K562 (cell line): ENCODE data around the gene DBNL. TPM values are rescaled to one million over a fixed set of nuclear protein-coding genes. Genes with fewer than 3 reads are reported as not detected.

ENCODE experiments used
- ATAC-seq: fragments of 200-7000 bp; cut with Tn5 transposase; 3 replicates; pipeline ENCODE4 v1.9.1; 2020; ENCODE audit warnings: moderate library complexity
- Bru-seq: library from RNA; stranded (reverse); fragments of 400-500 nt; gene quantifications from one replicate; lab custom pipeline; 2021; lab: Mats Ljungman, UMichigan
- BruChase-seq, 2 experiments: library from RNA; stranded (reverse); fragments of 400-500 nt; gene quantifications; one replicate each; lab custom pipeline; 2021; lab: Mats Ljungman, UMichigan
- BruUV-seq: library from RNA; stranded (reverse); fragments of 400-500 nt; replicated peaks from 2 replicates; lab custom pipeline; 2021; lab: Mats Ljungman, UMichigan
- CTCF ChIA-PET: fragments of 300-600 bp; formaldehyde crosslinking; extraction: SDS; loops from one replicate; lab custom pipeline; 2021; ENCODE audit warnings: low intra/inter-chr PET ratio; lab: Yijun Ruan, JAX
- POLR2A ChIA-PET: fragments of 300-600, 350-650 bp; sonication (Branson Sonifier 250); formaldehyde crosslinking; extraction: SDS; loops from one replicate; lab custom pipeline; 2021; ENCODE audit warnings: antibody characterized with exemption, inconsistent platforms; lab: Yijun Ruan, JAX
- DNase-seq, 4 experiments: peaks; one replicate each; pipeline versions ENCODE4 v3.0.0 to v3.0.0-alpha.2; 2011 to 2018; ENCODE audit warnings: low spot score in 3 of 4, mixed read lengths in 3 of 4; ENCODE audit errors: extremely low read depth in 1 of 4
- FAIRE-seq: peaks from 2 replicates; lab custom pipeline; 2011; peaks lifted over from hg19 to GRCh38; lab: Jason Lieb, UNC
- H2AFZ ChIP-seq: 2 replicates; pipeline ENCODE4 v1.6.0; 2011; ENCODE audit warnings: low read depth, low read length, control low read depth, inconsistent platforms
- H3K27ac ChIP-seq: fragments of 200-600 bp; 3 replicates; pipeline ENCODE4 v1.8.0; 2011; ENCODE audit warnings: low read depth, mild to moderate bottlenecking, control low read depth, inconsistent platforms, low read length, moderate library complexity, mixed read lengths; ENCODE audit errors: extremely low read depth
- H3K27me3 ChIP-seq, 2 experiments: fragments of 300-600 bp in 1 of 2; 2 replicates in 1 of 2; 3 replicates in 1 of 2; pipeline versions ENCODE4 v1.6.0 to v1.8.0; 2011; ENCODE audit warnings: inconsistent platforms in 2 of 2, low read length in 2 of 2, mild to moderate bottlenecking in 1 of 2, mixed read lengths in 1 of 2, moderate library complexity in 1 of 2; ENCODE audit not compliant: control insufficient read depth in 2 of 2, insufficient read depth in 2 of 2
- H3K36me3 ChIP-seq: fragments of 300-600 bp; 3 replicates; pipeline ENCODE4 v1.8.0; 2011; ENCODE audit warnings: mild to moderate bottlenecking, low read length, inconsistent platforms; ENCODE audit not compliant: control insufficient read depth, insufficient read depth
- H3K4me1 ChIP-seq, 2 experiments: fragments of 200-600 bp in 1 of 2; replicated peaks in 1 of 2; 2 replicates in 1 of 2; 3 replicates in 1 of 2; pipeline versions ENCODE4 v1.5.1 to v1.8.0; 2011; ENCODE audit warnings: inconsistent platforms in 2 of 2, low read length in 2 of 2, mild to moderate bottlenecking in 1 of 2, mixed read lengths in 1 of 2, moderate library complexity in 1 of 2; ENCODE audit not compliant: control insufficient read depth in 2 of 2, insufficient read depth in 2 of 2
- H3K4me2 ChIP-seq: 2 replicates; pipeline ENCODE4 v1.6.1; 2011; ENCODE audit warnings: low read length, control low read depth, inconsistent platforms, mixed read lengths; ENCODE audit not compliant: insufficient read depth
- H3K4me3 ChIP-seq: fragments of 200-600 bp; sonication (generic), shearing (Covaris generic); 2 replicates; pipeline ENCODE4 v1.5.1; 2016; ENCODE audit warnings: control low read depth, inconsistent platforms
- H3K79me2 ChIP-seq: fragments of 200-600 bp; 3 replicates; pipeline ENCODE4 v1.8.0; 2011; ENCODE audit warnings: low read length, inconsistent platforms; ENCODE audit not compliant: control insufficient read depth, insufficient read depth
- H3K9ac ChIP-seq, 2 experiments: 2 replicates each; pipeline versions ENCODE4 v1.6.0 to v1.6.1; 2011; ENCODE audit warnings: low read depth in 2 of 2, low read length in 2 of 2, control low read depth in 1 of 2, inconsistent platforms in 1 of 2, mild to moderate bottlenecking in 1 of 2, mixed read lengths in 1 of 2; ENCODE audit not compliant: insufficient read depth in 1 of 2
- H3K9me1 ChIP-seq: one replicate; pipeline ENCODE4 v1.6.0; 2011; ENCODE audit warnings: inconsistent platforms, mild to moderate bottlenecking, low read length, moderate library complexity; ENCODE audit not compliant: control insufficient read depth, insufficient read depth
- H3K9me3 ChIP-seq: replicated peaks from 2 replicates; pipeline ENCODE4 v1.5.1; 2011; ENCODE audit warnings: low read depth, low read length, inconsistent platforms; ENCODE audit not compliant: control insufficient read depth, insufficient read depth
- H4K20me1 ChIP-seq: replicated peaks from 2 replicates; pipeline ENCODE4 v1.6.1; 2011; ENCODE audit warnings: low read length, inconsistent platforms, mixed read lengths; ENCODE audit not compliant: control insufficient read depth, insufficient read depth
- DPF2 ChIP-seq: fragments of 450-650 bp; IDR thresholded peaks from 2 replicates; pipeline ENCODE4 v1.6.1; 2016
- EGR1 ChIP-seq: fragments of 450-650 bp; conservative IDR thresholded peaks from 2 replicates; pipeline ENCODE4 v1.6.1; 2017; ENCODE audit warnings: mild to moderate bottlenecking
- GMEB1 ChIP-seq: fragments of 250-450 bp; sonication (Bioruptor Pico); IDR thresholded peaks from 2 replicates; pipeline ENCODE4 v1.4.0; 2020; ENCODE audit warnings: mild to moderate bottlenecking
- OTX1 ChIP-seq: fragments of 450-650 bp; formaldehyde crosslinking; IDR thresholded peaks from 2 replicates; pipeline ENCODE4 v1.4.0; 2022; ENCODE audit warnings: mild to moderate bottlenecking
- PHB ChIP-seq: fragments of 250-450 bp; sonication (Bioruptor Pico); IDR thresholded peaks from 2 replicates; pipeline ENCODE4 v1.5.0; 2021
- PREB ChIP-seq: sonication (generic); formaldehyde crosslinking; IDR thresholded peaks from 2 replicates; pipeline ENCODE4 v1.8.1; 2023; ENCODE audit warnings: mild to moderate bottlenecking, missing genetic modification reagents
- SRSF1 ChIP-seq: fragments of 200-400 bp; formaldehyde crosslinking; IDR thresholded peaks from 2 replicates; pipeline ENCODE4 v1.6.1; 2017; ENCODE audit warnings: mild to moderate bottlenecking, low read depth, low read length, moderate library complexity
- SRSF9 ChIP-seq: fragments of 200-400 bp; formaldehyde crosslinking; IDR thresholded peaks from 2 replicates; pipeline ENCODE4 v1.6.1; 2017; ENCODE audit warnings: low read depth, low read length, borderline replicate concordance
- TCF7L2 ChIP-seq: fragments of 150-350 bp; IDR thresholded peaks from 2 replicates; pipeline ENCODE4 v1.6.1; 2016; ENCODE audit warnings: low read depth, mild to moderate bottlenecking, low read length, moderate library complexity
- ZFPM2 ChIP-seq: fragments of 250-450 bp; sonication (Bioruptor Pico); IDR thresholded peaks from 2 replicates; pipeline ENCODE4 v1.5.1; 2022; ENCODE audit warnings: mild to moderate bottlenecking
- ZNF449 ChIP-seq: fragments of 250-450 bp; sonication (Bioruptor Pico); IDR thresholded peaks from 2 replicates; pipeline ENCODE4 v1.8.0; 2022; ENCODE audit warnings: moderate library complexity, mild to moderate bottlenecking, inconsistent platforms
- WGBS: fragments of 100-300 bp; shearing (Covaris generic); methylation state at CpG from one replicate; pipeline ENCODE4 v1.1.6; 2016; ENCODE audit warnings: low coverage, mixed read lengths; ENCODE audit not compliant: insufficient coverage; ENCODE audit errors: missing lambda C conversion rate; 5-methylcytosine and 5-hydroxymethylcytosine counted together
- in situ Hi-C: fragments of 300-500 bp; cut with MboI; formaldehyde crosslinking; loops from 4 replicates; pipeline ENCODE4 v1.15.0; 2018; ENCODE audit warnings: inconsistent platforms, mixed read lengths
- intact Hi-C: fragments of 100-400 bp; cut with micrococcal nuclease; formaldehyde crosslinking; loops from 2 replicates; pipeline ENCODE4 v1.14.2; 2022
- long read RNA-seq, 3 experiments: library from polyadenylated mRNA in 2 of 3; library from RNA in 1 of 3; unstranded in 2 of 3; stranded (forward) in 1 of 3; transcript quantifications; one replicate each; pipeline ENCODE4 v2.0.0, GENCODE V29; 2019 to 2022
- polyA minus RNA-seq, 3 experiments: library from RNA; depleted of rRNA, polyadenylated mRNA; stranded (reverse); fragments of >200 nt; gene quantifications; 2 replicates each; pipeline ENCODE4 v1.2.3, GENCODE V29; 2011
- polyA plus RNA-seq, 8 experiments: library from polyadenylated mRNA; depleted of rRNA in 4 of 8; stranded (reverse) in 5 of 8; unstranded in 3 of 8; fragments of >200 nt; fragmentation: Nextera tagmentation in 2 of 8; fragmentation: Illumina TruSeq in 1 of 8; extraction: Ambion mirVana in 2 of 8; extraction: Trizol in 1 of 8; gene quantifications; 2 replicates each; pipeline versions ENCODE4 v1.2.1 to v1.2.3, GENCODE V29; 2011 to 2014; ENCODE audit warnings: inconsistent platforms in 1 of 8, missing spikeins in 1 of 8
- total RNA-seq, 7 experiments: library from RNA; depleted of rRNA in 6 of 7; stranded (reverse); fragments of >200 nt in 6 of 7; fragmentation: Illumina TruSeq in 2 of 7; extraction: Trizol in 2 of 7; gene quantifications; 2 replicates each; pipeline versions ENCODE4 v1.2.1 to v1.2.3, GENCODE V29; 2011 to 2021; ENCODE audit warnings: low replicate concordance in 1 of 7

Gene DBNL
- 42.0 and 115 TPM in 2 replicates for total RNA-seq (2011; cell fraction: chromatin; rRNA removed; ENCODE audit: low replicate concordance)
- 55.1 and 55.4 TPM in 2 replicates for total RNA-seq (2011; cell fraction: nucleolus; rRNA removed)
- 42.4 and 48.7 TPM in 2 replicates for total RNA-seq (2011; cell fraction: nucleoplasm; rRNA removed)
- total RNA-seq (2014; rRNA removed) (61.5 and 65.1 TPM in 2 replicates), total RNA-seq (2014; rRNA removed; fragmentation: Illumina TruSeq; extraction: Trizol) (17.5 and 21.2 TPM in 2 replicates), total RNA-seq (2015; rRNA removed; fragmentation: Illumina TruSeq; extraction: Trizol) (36.9 and 38.9 TPM in 2 replicates), total RNA-seq (2021) (51.5 and 57.7 TPM in 2 replicates), polyA plus RNA-seq (2011; rRNA removed) (32.4 and 35.0 TPM in 2 replicates), polyA plus RNA-seq (2014; fragmentation: Illumina TruSeq; extraction: Trizol) (52.1 and 58.2 TPM in 2 replicates), polyA plus RNA-seq (2014; fragmentation: Nextera tagmentation; extraction: Ambion mirVana) (1 to 10 TPM; 1.9 to 3.7 TPM), polyA plus RNA-seq (2014; rRNA removed) (47.6 and 53.0 TPM in 2 replicates), polyA minus RNA-seq (2011; rRNA and poly(A)+ RNA removed) (19.1 and 33.6 TPM in 2 replicates), Bru-seq, nascent RNA (percentile 83 among the genes with signal in this experiment), BruChase-seq, experiment 1, labeled RNA remaining after a 2-hour chase (percentile 69 among the genes with signal in this experiment), BruChase-seq, experiment 2, labeled RNA remaining after a 6-hour chase (percentile 61 among the genes with signal in this experiment)
- polyA plus RNA-seq (2011; cell fraction: cytosol; rRNA removed), result 41.3 and 70.1 TPM in 2 replicates
- 44.0 and 49.7 TPM in 2 replicates for polyA plus RNA-seq (2011; cell fraction: nucleus; rRNA removed)
- 47.8 and 50.1 TPM in 2 replicates for polyA plus RNA-seq (2012)
- polyA minus RNA-seq (2011; cell fraction: cytosol; rRNA and poly(A)+ RNA removed), result 20.9 and 23.1 TPM in 2 replicates
- 20.3 and 26.3 TPM in 2 replicates for polyA minus RNA-seq (2011; cell fraction: nucleus; rRNA and poly(A)+ RNA removed)
- long read RNA-seq, experiment 1, transcript DBNL-210 (13 exons, 1,808 nt), result major isoform, 106 of 215 reads
- long read RNA-seq, experiment 1, transcript DBNL-220 (13 exons, 2,117 nt), result minor isoform, 38 of 215 reads
- long read RNA-seq, experiment 1, partial matches to known transcripts, result 26 of 215 reads
- long read RNA-seq, experiment 1, other reads (novel, unspliced or antisense), result 39 of 215 reads
- long read RNA-seq, experiment 2, transcript DBNL-210 (13 exons, 1,808 nt), result major isoform, 26 of 88 reads
- long read RNA-seq, experiment 2, transcript DBNL-220 (13 exons, 2,117 nt), result minor isoform, 5 of 88 reads
- long read RNA-seq, experiment 2, partial matches to known transcripts, result 37 of 88 reads
- long read RNA-seq, experiment 2, other reads (novel, unspliced or antisense), result 17 of 88 reads
- long read RNA-seq, experiment 3, transcript DBNL-210 (13 exons, 1,808 nt), result major isoform, 39 of 78 reads
- long read RNA-seq, experiment 3, transcript DBNL-220 (13 exons, 2,117 nt), result minor isoform, 21 of 78 reads
- long read RNA-seq, experiment 3, partial matches to known transcripts, result 5 of 78 reads
- long read RNA-seq, experiment 3, other reads (novel, unspliced or antisense), result 10 of 78 reads

- DNase-seq, result peak; percentile 81 to 95 (median 87)
- FAIRE-seq, result peak; percentile 51
- WGBS, result under 1% methylated on average over 54 of the region's 74 CpGs
- in situ Hi-C loops, result no loop called here
- no TSS peak for BruUV-seq
- H3K27ac ChIP-seq, result peak within 1 kb of the TSS; percentile 81
- no peaks in the 10 kb centered on the region for H3K27me3 ChIP-seq
- peak within 1 kb of the TSS; percentile 92 for H2AFZ ChIP-seq
- intact Hi-C loops, result no loop called here
- H3K4me3 ChIP-seq, result peak within 1 kb of the TSS; percentile 89
- H3K9me3 ChIP-seq, result no peaks in the 10 kb centered on the region
- CTCF ChIA-PET, result no interaction called here
- peaks cover 3% of the 10 kb centered on the region; the same call in 1 of the 2 replicates for H4K20me1 ChIP-seq
- POLR2A ChIA-PET, result interaction anchor here (0.5 to 1.0 kb wide), 4 partner anchors 10 to 462 kb away, joined by 3 to 4 read pairs (median 4); partner anchors contain the start of gene STK17A
- peaks cover 7% of the 10 kb centered on the region for H3K9me1 ChIP-seq
- ATAC-seq, result peak; percentile 97
- H3K79me2 ChIP-seq, result peaks cover 41% of the 10 kb centered on the region
- peaks cover 14 to 37% of the 10 kb centered on the region in 2 experiments; a peak in 4 of 5 replicates for H3K4me1 ChIP-seq
- peak within 1 kb of the TSS; percentile 81 to 98 for H3K9ac ChIP-seq
- H3K4me2 ChIP-seq, result peak within 1 kb of the TSS; percentile 97
- peaks cover 21% of the 10 kb centered on the region; the same call in 2 of the 3 replicates for H3K36me3 ChIP-seq
- TF ChIP-seq ZNF449 (CRISPR knock-in tag) (no peak), PHB (CRISPR knock-in tag) (no peak), TCF7L2 (no peak), SRSF9 (no peak), DPF2 (no peak), SRSF1 (no peak), GMEB1 (CRISPR knock-in tag) (no peak), EGR1 (no peak), ZFPM2 (CRISPR knock-in tag) (no peak), PREB (CRISPR knock-in tag) (no peak), OTX1 (CRISPR knock-in tag) (no peak)
Observed at GRCh38 chr7:44044315-44045225, at the start of gene DBNL. TSS of gene DBNL (plus strand) at chr7:44044702. CDS start at chr7:44044738, 36 bp downstream.
